Neutrophil (primary cell): Measurements from ENCODE around the gene PARP16.
A peak's percentile ranks its signal among the peaks of the same experiment; 100 is the strongest.

Experiments
- H3K27ac ChIP-seq: fragments of 200-600 bp; sonication (generic); 2 replicates; pipeline ENCODE4 v1.5.1; 2016; ENCODE audit warnings: mild to moderate bottlenecking, moderate library complexity
- H3K27me3 ChIP-seq: fragments of 200-600 bp; sonication (generic); 2 replicates; pipeline ENCODE4 v1.6.0; 2016; ENCODE audit warnings: mild to moderate bottlenecking
- H3K36me3 ChIP-seq: fragments of 200-600 bp; sonication (generic); 2 replicates; pipeline ENCODE4 v1.5.1; 2017
- H3K4me1 ChIP-seq, 2 experiments: fragments of 200-600 bp in 1 of 2; sonication (generic) in 1 of 2; 1 replicate in 1 of 2; 2 replicates in 1 of 2; pipeline versions ENCODE4 v1.5.1 to v1.6.1; 2013 to 2016; ENCODE audit warnings: low read depth in 1 of 2, low read length in 1 of 2, mild to moderate bottlenecking in 1 of 2, moderate library complexity in 1 of 2; ENCODE audit not compliant: control insufficient read depth in 1 of 2, insufficient read depth in 1 of 2
- H3K4me3 ChIP-seq, 2 experiments: fragments of 200-600 bp in 1 of 2; sonication (generic) in 1 of 2; 1 replicate in 1 of 2; 2 replicates in 1 of 2; pipeline ENCODE4 v1.5.1; 2013 to 2016; ENCODE audit warnings: low read depth in 1 of 2, low read length in 1 of 2, mild to moderate bottlenecking in 1 of 2, moderate library complexity in 1 of 2
- H3K9me3 ChIP-seq: fragments of 200-600 bp; sonication (generic); 2 replicates; pipeline ENCODE4 v1.5.1; 2016
- CTCF ChIP-seq: fragments of 200-600 bp; sonication (generic); IDR thresholded peaks from 2 replicates; pipeline ENCODE4 v1.5.1; 2016; ENCODE audit warnings: antibody characterized with exemption

PARP16 gene

GRCh38 chr15:65286704-65287519 lies at the start of gene PARP16:
Gene PARP16 (minus strand): TSS chr15:65286883. CDS start chr15:65286426, 457 bp downstream.
- Histone ChIP-seq H3K27ac (peak within 1 kb of the TSS; percentile 84), H3K9me3 (no peaks in the 10 kb centered on the region), H3K36me3 (peaks cover 4% of the 10 kb centered on the region), H3K4me3 (peak within 1 kb of the TSS; percentile 80 to 85), H3K27me3 (no peaks in the 10 kb centered on the region), H3K4me1 (peaks cover 49 to 64% of the 10 kb centered on the region in 2 experiments)
- TF ChIP-seq CTCF: peak; percentile 70

- Histone ChIP-seq H3K36me3 (no peaks in the 10 kb centered on the region), H3K27me3 (peaks cover 38% of the 10 kb centered on the region), H3K27ac (no peak overlapping the region), H3K4me1 (no peaks in the 10 kb centered on the region), H3K9me3 (no peaks in the 10 kb centered on the region), H3K4me3 (no peak overlapping the region)
- TF ChIP-seq CTCF: no peak
These were observed 48.8 kb upstream of the PARP16 start for GRCh38 chr15:65335278-65336055.

GRCh38 chr15:65334586-65335231 lies 48.0 kb upstream of the PARP16 start:
- H3K9me3 ChIP-seq: no peaks in the 10 kb centered on the region
- no peaks in the 10 kb centered on the region for H3K4me1 ChIP-seq
- no peak for TF ChIP-seq CTCF
- peaks cover 38% of the 10 kb centered on the region for H3K27me3 ChIP-seq
- no peak overlapping the region for H3K27ac ChIP-seq
- no peaks in the 10 kb centered on the region for H3K36me3 ChIP-seq
- no peak overlapping the region for H3K4me3 ChIP-seq

GRCh38 chr15:65333856-65334255 lies 47.2 kb upstream of the PARP16 start:
- Histone ChIP-seq H3K4me1 (no peaks in the 10 kb centered on the region), H3K9me3 (no peaks in the 10 kb centered on the region), H3K27me3 (peaks cover 29% of the 10 kb centered on the region), H3K4me3 (no peak overlapping the region), H3K36me3 (no peaks in the 10 kb centered on the region), H3K27ac (no peak overlapping the region)
- no peak for TF ChIP-seq CTCF

GRCh38 chr15:65333148-65333820 lies 46.6 kb upstream of the PARP16 start:
- H3K9me3 ChIP-seq: no peaks in the 10 kb centered on the region
- no peaks in the 10 kb centered on the region for H3K36me3 ChIP-seq
- no peak for TF ChIP-seq CTCF
- no peak overlapping the region for H3K27ac ChIP-seq
- H3K27me3 ChIP-seq: peaks cover 26% of the 10 kb centered on the region
- no peaks in the 10 kb centered on the region for H3K4me1 ChIP-seq
- no peak overlapping the region for H3K4me3 ChIP-seq
